Adrenal gland (tissue), 19 donors: ENCODE data around the gene ETV7. TPM values are rescaled to one million over a fixed set of nuclear protein-coding genes. Genes with fewer than 3 reads are reported as not detected.

Experiments used
- DNase-seq, 7 donors: peaks; one replicate each; pipeline ENCODE4 v3.0.0-alpha.2; 2019 to 2020
- H3K27ac ChIP-seq, 5 donors: fragments of 200-600 bp; sonication (generic) in 4 of 5; 1 replicate in 3 of 5; 2 replicates in 2 of 5; pipeline versions ENCODE4 v1.5.1 to v1.8.0; 2016 to 2020; ENCODE audit warnings: mild to moderate bottlenecking in 1 of 5
- H3K27me3 ChIP-seq: fragments of 200-600 bp; 2 replicates; pipeline ENCODE4 v1.8.0; 2021
- H3K36me3 ChIP-seq, 2 donors: fragments of 200-600 bp; replicated peaks in 1 of 2; 1 replicate in 1 of 2; 2 replicates in 1 of 2; pipeline versions ENCODE4 v1.5.1 to v1.8.0; 2018 to 2022
- H3K4me1 ChIP-seq, 2 donors: fragments of 200-600 bp; replicated peaks in 1 of 2; 1 replicate in 1 of 2; 2 replicates in 1 of 2; pipeline versions ENCODE4 v1.5.1 to v1.8.0; 2018 to 2021
- H3K4me3 ChIP-seq, 4 donors: fragments of 200-600 bp; sonication (generic) in 3 of 4; one replicate each; pipeline ENCODE4 v1.5.1; 2016 to 2018
- H3K9me3 ChIP-seq, 3 donors: fragments of 200-600 bp; sonication (generic) in 1 of 3; replicated peaks in 1 of 3; 1 replicate in 2 of 3; 2 replicates in 1 of 3; pipeline versions ENCODE4 v1.5.1 to v1.8.0; 2016 to 2021
- CTCF ChIP-seq, 6 experiments: fragments of 450-650 bp in 4 of 6; fragments of 200-600 bp in 2 of 6; sonication (generic) in 1 of 6; IDR thresholded peaks; 1 replicate in 5 of 6; 2 replicates in 1 of 6; pipeline versions ENCODE4 v1.5.1 to v1.8.0; 2016 to 2021; ENCODE audit warnings: antibody characterized with exemption in 6 of 6, mild to moderate bottlenecking in 2 of 6, moderate library complexity in 1 of 6
- POLR2A ChIP-seq, 2 donors: fragments of 450-650 bp; IDR thresholded peaks; one replicate each; pipeline ENCODE4 v1.6.1; 2017; ENCODE audit warnings: antibody characterized with exemption in 2 of 2, mild to moderate bottlenecking in 2 of 2, moderate library complexity in 1 of 2
- WGBS, 4 donors: extraction: QIAGEN DNeasy Blood & Tissue Kit in 2 of 4; methylation state at CpG; one replicate each; pipeline versions ENCODE4 v1.1.5 to v1.1.7; 2013 to 2017; 5-methylcytosine and 5-hydroxymethylcytosine counted together
- intact Hi-C, 2 donors: fragments of 100-400 bp; cut with DNase I; formaldehyde crosslinking; loops; one replicate each; pipeline versions ENCODE4 v1.14.1 to v1.15.0; 2022 to 2023
- long read RNA-seq, 10 donors: library from polyadenylated mRNA in 3 of 10; unstranded in 2 of 10; stranded (forward) in 1 of 10; transcript quantifications; one replicate each; pipeline ENCODE4 v2.0.0 and lab custom pipeline, GENCODE V29; 2021 to 2026
- polyA plus RNA-seq, 3 donors: library from polyadenylated mRNA; stranded (reverse); fragments of 200-250 nt in 2 of 3; fragments of 350-450 nt in 1 of 3; fragmentation: Illumina TruSeq in 1 of 3; extraction: RNeasy Lipid Tissue Mini Kit (QIAGEN cat#74804) in 1 of 3; gene quantifications; one replicate each; pipeline ENCODE4 v1.2.3, GENCODE V29; 2013 to 2014
- total RNA-seq, 9 donors: library from RNA; depleted of rRNA in 4 of 9; stranded (reverse); fragments of >200 nt in 4 of 9; fragments of 120-200 nt in 1 of 9; fragmentation: NEBNext Ultra II Directional in 1 of 9; extraction: Animal tissue kit (Norgen Biotek cat#: 25700) in 1 of 9; gene quantifications; one replicate each; pipeline versions ENCODE4 v1.1.0 to v1.2.4, GENCODE V29; 2013 to 2023
- donor health status: healthy with polysubstance abuse.
- donor health status: Bipolar disorder and iron deficiency.
- donor health status: DM: yes; HTN: yes; CAD: no.
- donor health status: DM: no; HTN: no; CAD: no.
- donor health status: DM: no; HTN: no; CAD: no.
- donor health status: DM: yes; HTN: yes; CAD: no.

Gene ETV7
- 1 to 10 TPM in 6 of 9 donors, under 1 TPM in 2, not detected in 1; 0.28 to 6.0 (median 2.3) TPM for total RNA-seq
- polyA plus RNA-seq: 1 to 10 TPM in 2 of 3 donors, under 1 TPM in 1; 0.86 to 3.0 (median 2.4) TPM
- long read RNA-seq, donor 1: 0 reads
- long read RNA-seq, donor 2: 0 reads
- long read RNA-seq, donor 3: 0 reads
- long read RNA-seq, donor 4: 0 reads
- long read RNA-seq, donor 5, partial matches to known transcripts: 0 of 3 reads
- long read RNA-seq, donor 5, other reads (novel, unspliced or antisense): 1 of 3 reads
- long read RNA-seq, donor 6, partial matches to known transcripts: 0 of 5 reads
- long read RNA-seq, donor 6, other reads (novel, unspliced or antisense): 0 of 5 reads
- long read RNA-seq, donor 7, partial matches to known transcripts: 0 of 1 reads
- long read RNA-seq, donor 7, other reads (novel, unspliced or antisense): 0 of 1 reads
- long read RNA-seq, donor 8: 0 reads
- long read RNA-seq, donor 9: 0 reads
- long read RNA-seq, donor 10: 0 reads

DNA sequence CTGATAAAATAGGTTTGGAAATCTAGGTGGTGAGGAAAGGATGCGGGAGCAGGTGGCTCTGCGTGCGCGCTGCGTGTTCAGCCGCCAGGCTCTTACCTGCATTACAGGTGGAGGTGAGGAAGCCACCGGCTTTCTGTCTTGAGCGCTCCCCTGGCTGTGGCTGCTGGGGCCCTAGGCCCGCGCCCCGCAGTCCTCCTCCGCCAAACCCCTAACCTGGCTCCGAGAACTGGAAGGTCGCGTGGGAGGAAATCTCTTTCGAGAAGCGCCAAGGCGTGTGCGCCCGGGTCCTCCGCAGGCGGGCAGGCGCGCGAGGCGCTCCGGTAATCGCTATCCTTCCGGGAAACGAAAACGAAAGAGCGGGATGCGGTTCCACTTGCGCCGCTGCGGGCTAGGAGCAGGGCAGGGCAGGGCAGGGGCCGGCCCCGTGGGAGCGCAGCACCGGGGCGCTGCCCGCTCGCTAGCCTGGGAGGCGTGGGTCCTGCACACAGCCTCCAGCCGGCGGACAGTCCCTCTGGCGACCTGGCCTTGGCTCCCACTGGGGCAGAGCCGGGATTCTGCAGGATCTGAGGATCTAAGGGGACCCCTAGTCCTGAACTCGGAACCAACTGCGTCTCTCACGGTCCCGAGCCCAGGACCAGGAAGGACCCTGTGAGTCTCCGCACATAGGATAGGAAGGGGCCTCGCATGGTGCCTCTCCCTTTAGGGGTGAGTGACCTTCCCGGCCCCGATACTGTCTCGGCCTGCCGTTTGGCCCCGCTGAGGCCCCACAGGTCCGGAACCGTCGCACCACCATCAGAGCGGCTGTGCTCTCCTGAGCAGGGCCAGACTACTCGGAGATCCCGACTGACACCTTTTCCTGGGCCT is at the start of gene ETV7:
Gene ETV7 (minus strand): TSS at position 230 of the 864 bp plus-strand sequence. CDS start 128 bp downstream, at position 102.
- peak; percentile 32 to 61 (median 49) for DNase-seq
- H3K9me3 ChIP-seq: no peaks in the 10 kb centered on the region
- WGBS, 4 donors: 2 to 16% (median 10%) methylated on average over 13 to 65 of the region's 65 CpGs
- intact Hi-C loops: no loop called here
- peaks cover 5 to 8% of the 10 kb centered on the region in 2 donors for H3K4me1 ChIP-seq
- TF ChIP-seq CTCF (IDR thresholded peaks at IDR 0.05) (no peak), POLR2A (IDR thresholded peaks at IDR 0.05) (no peak)
- peak within 1 kb of the TSS; percentile 35 to 72 (median 64) for H3K4me3 ChIP-seq
- peak within 1 kb of the TSS in 2 of 5 donors; percentile 3 to 39 for H3K27ac ChIP-seq
- H3K36me3 ChIP-seq: no peaks in the 10 kb centered on the region
- no peaks in the 10 kb centered on the region for H3K27me3 ChIP-seq

GRCh38 chr6:36436466-36436865 is 49.0 kb upstream of the ETV7 start:
- DNase-seq: no peak
- Histone ChIP-seq H3K27ac (no peak overlapping the region), H3K27me3 (no peaks in the 10 kb centered on the region), H3K4me1 (peaks cover 0 to 8% of the 10 kb centered on the region in 2 donors), H3K36me3 (no peaks in the 10 kb centered on the region), H3K9me3 (no peaks in the 10 kb centered on the region), H3K4me3 (no peak overlapping the region)
- no peak for TF ChIP-seq POLR2A (IDR thresholded peaks at IDR 0.05)
- no peak for TF ChIP-seq CTCF (IDR thresholded peaks at IDR 0.05)
- intact Hi-C loops: no loop called here
- 83 to 96% (median 92%) methylated on average over 1 of the region's 1 CpG for WGBS, 4 donors

GRCh38 chr6:36432151-36432671 is 44.7 kb upstream of the ETV7 start:
- Histone ChIP-seq H3K36me3 (no peaks in the 10 kb centered on the region), H3K9me3 (no peaks in the 10 kb centered on the region), H3K27me3 (no peaks in the 10 kb centered on the region), H3K27ac (no peak overlapping the region), H3K4me1 (no peaks in the 10 kb centered on the region), H3K4me3 (no peak overlapping the region)
- WGBS, 4 donors: 73 to 93% (median 88%) methylated on average over 4 of the region's 4 CpGs
- DNase-seq: no peak
- no peak for TF ChIP-seq POLR2A (IDR thresholded peaks at IDR 0.05)
- intact Hi-C loops: no loop called here

DNA sequence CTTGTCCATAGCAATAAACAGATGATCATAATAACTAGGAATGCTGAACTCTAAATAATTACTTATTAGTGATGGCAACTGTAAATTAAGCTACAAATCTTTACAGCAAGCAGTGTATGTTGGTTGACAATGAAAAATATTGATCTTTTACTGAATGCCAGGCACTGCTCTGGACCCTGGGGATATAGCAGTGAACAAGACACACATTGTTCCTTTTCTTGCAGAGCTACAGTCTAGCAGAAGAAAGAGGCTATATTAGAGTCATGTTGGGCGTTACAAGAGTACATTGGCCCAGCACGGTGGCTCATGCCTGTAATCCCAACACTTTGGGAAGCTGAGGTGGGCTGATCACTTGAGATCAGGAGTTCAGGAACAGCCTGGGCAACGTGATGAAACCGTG is 43.7 kb upstream of the ETV7 start:
- 77 to 89% (median 83%) methylated on average over 4 of the region's 4 CpGs for WGBS, 4 donors
- no peaks in the 10 kb centered on the region for H3K27me3 ChIP-seq
- H3K4me3 ChIP-seq: no peak overlapping the region
- intact Hi-C loops: no loop called here
- no peak overlapping the region for H3K27ac ChIP-seq
- DNase-seq: no peak
- no peaks in the 10 kb centered on the region for H3K36me3 ChIP-seq
- no peaks in the 10 kb centered on the region for H3K9me3 ChIP-seq
- H3K4me1 ChIP-seq: no peaks in the 10 kb centered on the region
- TF ChIP-seq CTCF (IDR thresholded peaks at IDR 0.05) (no peak), POLR2A (IDR thresholded peaks at IDR 0.05) (no peak)
